Right cardiac atrium (tissue), 5 donors: ENCODE results near the gene MEFV. TPM values are rescaled to one million over a fixed set of nuclear protein-coding genes. Genes with fewer than 3 reads are reported as not detected.
A peak's percentile ranks its signal among the peaks of the same experiment; 100 is the strongest.

Experiments
- ATAC-seq, 2 donors: fragments of 200-7000 bp; cut with Tn5 transposase; one replicate each; pipeline versions ENCODE4 v1.8.0 to v1.9.1; 2020; ENCODE audit warnings: moderate library complexity in 2 of 2, mild to moderate bottlenecking in 1 of 2
- DNase-seq, 3 donors: peaks; one replicate each; pipeline ENCODE4 v3.0.0-alpha.2; 2020
- H3K27ac ChIP-seq: one replicate; pipeline ENCODE4 v1.5.1; 2013; ENCODE audit warnings: mild to moderate bottlenecking, low read length, control low read depth, moderate library complexity
- H3K27me3 ChIP-seq: one replicate; pipeline ENCODE4 v1.6.1; 2013; ENCODE audit not compliant: control insufficient read depth, insufficient read depth
- H3K4me1 ChIP-seq: one replicate; pipeline ENCODE4 v1.6.1; 2013; ENCODE audit warnings: low read length; ENCODE audit not compliant: control insufficient read depth, insufficient read depth
- H3K4me3 ChIP-seq: one replicate; pipeline ENCODE4 v1.5.1; 2013; ENCODE audit warnings: low read length, control low read depth
- H3K9me3 ChIP-seq: one replicate; pipeline ENCODE4 v1.6.1; 2013; ENCODE audit warnings: low read length; ENCODE audit not compliant: control insufficient read depth
- whole genome bisulfite sequencing: extraction: QIAGEN DNeasy Blood & Tissue Kit; methylation state at CpG from one replicate; pipeline ENCODE4 v1.1.7; 2013; 5-methylcytosine and 5-hydroxymethylcytosine counted together
- intact Hi-C, 4 donors: fragments of 100-400 bp; cut with DNase I; formaldehyde crosslinking; loops; one replicate each; pipeline versions ENCODE4 v1.11.0 to v1.14.0; 2022 to 2023
- polyA plus RNA-seq: library from polyadenylated mRNA; stranded (reverse); fragments of 200-250 nt; gene quantifications from one replicate; pipeline ENCODE4 v1.2.3, GENCODE V29; 2013
- total RNA-seq, 4 donors: library from RNA; stranded (reverse); fragmentation: NEBNext Ultra II Directional; extraction: Animal tissue kit (Norgen Biotek cat#: 25700); gene quantifications; one replicate each; pipeline ENCODE4 v1.2.1, GENCODE V29; 2021
- donor health status: healthy with polysubstance abuse.
- donor health status: DM: no; HTN: yes; CAD: no.
- donor health status: DM: no; HTN: no; CAD: no.
- donor health status: DM: no; HTN: yes; CAD: no; lungs with severe emphysema.
- donor health status: DM: yes; HTN: yes; CAD: no.

The MEFV gene
- total and polyA plus RNA-seq, 5 donors: 0.32 to 1.6 (median 1.6) TPM

DNA sequence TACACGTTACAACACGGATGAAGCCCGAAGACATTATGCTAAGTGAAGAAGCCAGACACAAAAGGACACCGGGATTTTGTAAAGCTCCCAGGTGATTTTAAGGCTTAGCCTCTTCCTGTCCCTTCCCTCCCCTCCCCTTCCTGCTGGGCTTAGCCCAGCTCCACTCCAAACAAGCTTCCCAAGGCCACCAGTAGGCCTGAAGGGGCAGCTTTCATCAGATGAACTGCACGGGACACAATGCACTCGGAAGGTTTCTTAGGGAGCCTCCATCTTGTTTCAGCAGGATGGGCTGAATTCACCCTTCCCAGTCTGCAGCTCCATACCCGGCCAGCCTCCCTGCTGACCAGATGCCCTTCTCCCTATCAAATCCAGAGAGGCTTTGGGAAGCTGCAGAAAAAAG, 10.4 kb downstream of the MEFV start:
- DNase-seq (no peak), ATAC-seq (no peak)
- Histone ChIP-seq H3K4me1 (no peaks in the 10 kb centered on the region), H3K27ac (no peak overlapping the region), H3K27me3 (no peaks in the 10 kb centered on the region), H3K9me3 (no peaks in the 10 kb centered on the region), H3K4me3 (no peak overlapping the region)
- WGBS: 77% methylated on average over 7 of the region's 7 CpGs
- intact Hi-C loops: no loop called here

DNA sequence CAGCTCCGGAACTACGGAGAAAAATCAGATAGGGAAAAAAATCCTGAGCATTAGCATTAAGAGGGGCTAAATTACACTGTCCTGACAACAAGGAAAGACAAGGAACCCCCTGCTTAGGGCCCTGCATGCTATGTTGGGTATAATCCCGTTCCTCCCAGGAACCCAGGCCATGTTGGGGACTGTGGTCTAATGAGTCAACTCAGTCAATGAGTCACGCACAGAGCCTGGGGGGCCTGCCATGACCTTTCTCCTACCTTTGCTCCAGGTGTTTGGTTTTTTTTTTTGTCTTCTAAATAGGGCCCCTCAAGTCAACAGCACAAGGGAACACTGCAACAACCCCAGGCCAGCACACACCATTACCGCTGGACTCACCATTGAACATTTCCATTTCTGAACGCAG, 12.6 kb downstream of the MEFV start:
- Histone ChIP-seq H3K27ac (no peak overlapping the region), H3K4me1 (no peaks in the 10 kb centered on the region), H3K4me3 (no peak overlapping the region), H3K9me3 (no peaks in the 10 kb centered on the region), H3K27me3 (no peaks in the 10 kb centered on the region)
- ATAC-seq (no peak), DNase-seq (no peak)
- intact Hi-C loops: no loop called here
- WGBS: 69% methylated on average over 6 of the region's 6 CpGs

DNA sequence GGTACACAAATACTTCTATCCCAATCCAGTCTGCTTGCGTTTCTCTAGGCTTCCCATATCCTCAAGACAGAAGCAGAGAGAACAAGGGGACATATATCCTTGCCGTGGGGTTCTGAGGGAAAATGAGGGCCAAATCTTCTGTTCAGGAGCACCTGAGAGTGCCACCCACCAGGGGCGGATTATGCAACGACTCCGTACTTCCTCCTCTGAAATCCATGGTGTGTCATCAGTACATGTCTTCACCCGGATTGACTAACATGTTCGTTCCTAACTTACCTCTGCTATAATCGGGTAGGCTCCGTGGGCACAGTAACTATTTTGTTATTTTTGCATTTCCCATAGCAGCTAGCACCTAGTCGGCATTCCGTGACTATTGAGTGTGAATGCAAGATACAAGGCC, 13.7 kb downstream of the MEFV start:
- Histone ChIP-seq H3K4me3 (no peak overlapping the region), H3K9me3 (no peaks in the 10 kb centered on the region), H3K27ac (no peak overlapping the region), H3K27me3 (no peaks in the 10 kb centered on the region), H3K4me1 (no peaks in the 10 kb centered on the region)
- WGBS: 85% methylated on average over 11 of the region's 11 CpGs
- no peak for DNase-seq
- intact Hi-C loops: no loop called here
- ATAC-seq: no peak

DNA sequence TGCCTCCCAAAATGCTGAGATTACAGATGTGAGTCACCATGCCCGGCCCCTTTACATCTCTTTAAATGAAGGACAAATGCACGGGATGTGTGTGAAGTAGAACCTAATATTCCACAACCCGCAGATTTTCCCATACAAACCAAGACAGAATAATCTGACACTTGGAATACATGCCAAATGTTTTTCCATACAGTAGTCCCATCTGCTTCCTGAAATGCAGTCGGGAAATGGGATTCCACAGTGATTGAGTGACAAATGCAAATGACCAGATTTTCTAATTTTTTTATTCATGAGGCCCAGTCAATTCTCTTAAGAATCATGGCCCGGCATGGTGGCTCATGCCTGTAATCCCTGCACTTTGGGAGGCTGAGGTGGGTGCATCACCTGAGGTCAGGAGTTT, 14.7 kb downstream of the MEFV start:
- Histone ChIP-seq H3K27me3 (no peaks in the 10 kb centered on the region), H3K27ac (no peak overlapping the region), H3K4me3 (no peak overlapping the region), H3K9me3 (no peaks in the 10 kb centered on the region), H3K4me1 (no peaks in the 10 kb centered on the region)
- ATAC-seq (no peak), DNase-seq (no peak)
- WGBS: 74% methylated on average over 5 of the region's 5 CpGs
- intact Hi-C loops: no loop called here

DNA sequence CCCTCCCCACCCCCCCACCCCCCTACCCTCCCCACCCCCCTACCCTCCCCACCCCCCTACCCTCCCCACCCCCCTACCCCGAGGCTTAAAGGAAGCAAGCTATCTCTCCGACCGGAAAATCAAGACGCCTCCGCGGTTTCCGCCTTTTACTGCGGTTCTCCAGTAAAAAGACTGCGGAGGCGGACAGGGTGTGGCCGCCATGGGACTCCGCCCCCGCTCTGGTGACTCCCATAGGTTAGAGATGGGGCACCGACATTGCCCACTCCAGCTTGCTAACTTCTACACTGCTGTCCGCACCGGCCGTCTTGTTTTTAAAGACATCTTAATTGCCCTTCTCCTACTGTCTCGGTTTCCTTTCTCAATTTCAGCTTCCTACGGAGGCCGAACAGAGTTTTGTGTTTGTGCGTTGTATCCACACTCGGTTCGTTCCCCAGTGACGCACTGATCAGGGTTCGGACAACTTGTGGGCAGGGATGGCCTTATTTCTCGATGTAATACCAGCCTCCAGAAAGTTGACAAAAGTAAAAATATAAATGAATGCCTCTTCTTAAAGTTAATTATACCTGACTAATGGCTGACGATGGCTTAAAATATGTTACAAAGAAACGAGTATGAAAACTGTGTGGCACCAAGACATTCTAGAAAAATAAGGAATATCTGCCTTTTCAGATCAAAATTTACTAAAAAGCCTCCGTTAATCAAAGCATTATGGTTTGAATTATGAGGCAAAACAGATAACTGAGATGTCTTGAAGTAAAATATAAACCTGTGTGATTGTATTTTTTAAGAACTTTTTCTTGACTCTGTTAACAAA, 20.4 kb downstream of the MEFV start:
- Histone ChIP-seq H3K27ac (no peak overlapping the region), H3K27me3 (no peaks in the 10 kb centered on the region), H3K9me3 (no peaks in the 10 kb centered on the region), H3K4me1 (peaks cover 9% of the 10 kb centered on the region), H3K4me3 (no peak overlapping the region)
- intact Hi-C loops: no loop called here
- ATAC-seq (peak in 1 of 2 donors; percentile 10), DNase-seq (peak; percentile 73 to 78 (median 77))
- 86% methylated on average over 29 of the region's 29 CpGs for WGBS

DNA sequence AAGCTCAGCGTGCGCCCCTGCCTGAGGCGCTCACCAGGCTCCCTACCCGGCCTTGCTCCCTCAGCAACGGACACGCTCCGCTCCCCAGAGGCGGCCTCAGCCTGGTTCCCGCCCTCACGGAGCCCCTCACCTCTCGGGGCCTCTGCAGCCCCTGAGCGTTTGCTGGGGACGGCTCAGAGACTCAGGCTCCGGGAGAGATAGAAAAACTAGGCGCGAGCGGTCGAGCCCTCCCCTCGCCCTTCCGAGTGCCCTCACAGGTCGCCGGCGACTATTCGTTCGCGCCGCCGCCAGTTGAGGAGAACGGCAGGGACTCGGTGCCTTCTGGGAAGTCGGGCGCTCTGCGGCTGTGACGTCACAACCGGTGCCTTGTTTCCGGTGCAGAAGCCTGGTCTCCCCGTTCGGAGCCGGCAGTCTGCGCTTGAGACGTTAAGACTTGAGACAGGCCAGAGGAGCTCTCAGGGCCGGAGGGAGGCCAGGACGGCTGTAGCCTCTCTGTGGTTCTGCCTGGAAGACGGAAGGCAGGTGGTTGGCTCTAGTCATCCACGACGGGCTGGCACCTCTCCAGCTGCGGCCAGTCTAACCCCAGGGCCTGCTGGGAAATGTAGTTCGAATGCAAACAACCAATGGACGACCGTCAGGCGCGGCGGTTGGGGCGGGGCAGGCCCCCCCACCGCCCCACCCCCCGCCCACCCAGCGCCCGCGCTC, 21.4 kb downstream of the MEFV start, which contains the start of gene ZNF200:
Gene ZNF200, minus strand, starts transcription at position 302 of the 705 bp plus-strand sequence. CDS start 1,403 bp downstream, outside the sequence.
- peaks cover 9% of the 10 kb centered on the region for H3K4me1 ChIP-seq
- WGBS: under 1% methylated on average over 54 of the region's 59 CpGs
- peak within 1 kb of the TSS; percentile 100 for H3K27ac ChIP-seq
- intact Hi-C loops: no loop called here
- H3K27me3 ChIP-seq: no peaks in the 10 kb centered on the region
- DNase-seq (peak; percentile 98 to 99 (median 98)), ATAC-seq (peak; percentile 99)
- peak within 1 kb of the TSS; percentile 80 for H3K4me3 ChIP-seq
- H3K9me3 ChIP-seq: no peaks in the 10 kb centered on the region

DNA sequence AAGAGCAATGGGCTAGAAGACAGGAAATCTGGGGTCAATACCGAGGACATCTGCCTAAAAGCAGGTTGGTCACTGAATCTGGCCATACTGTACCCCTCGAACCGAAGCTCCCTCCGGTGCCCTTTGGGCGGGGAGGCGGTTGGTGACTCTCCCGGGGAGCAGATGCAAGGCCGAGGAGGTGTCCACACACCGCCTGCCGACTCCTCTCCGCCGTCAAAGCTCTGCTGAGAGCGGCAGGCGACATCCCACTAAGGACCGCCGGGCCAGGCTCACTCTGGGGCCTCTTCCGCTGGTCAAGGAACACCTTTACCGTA, 21.9 kb downstream of the MEFV start:
- intact Hi-C loops: no loop called here
- ATAC-seq: no peak
- no peaks in the 10 kb centered on the region for H3K9me3 ChIP-seq
- H3K27me3 ChIP-seq: no peaks in the 10 kb centered on the region
- WGBS: 2% methylated on average over 18 of the region's 18 CpGs
- DNase-seq: no peak
- peak overlapping the region; percentile 100 for H3K27ac ChIP-seq
- H3K4me3 ChIP-seq: peak overlapping the region; percentile 80
- peaks cover 9% of the 10 kb centered on the region for H3K4me1 ChIP-seq

DNA sequence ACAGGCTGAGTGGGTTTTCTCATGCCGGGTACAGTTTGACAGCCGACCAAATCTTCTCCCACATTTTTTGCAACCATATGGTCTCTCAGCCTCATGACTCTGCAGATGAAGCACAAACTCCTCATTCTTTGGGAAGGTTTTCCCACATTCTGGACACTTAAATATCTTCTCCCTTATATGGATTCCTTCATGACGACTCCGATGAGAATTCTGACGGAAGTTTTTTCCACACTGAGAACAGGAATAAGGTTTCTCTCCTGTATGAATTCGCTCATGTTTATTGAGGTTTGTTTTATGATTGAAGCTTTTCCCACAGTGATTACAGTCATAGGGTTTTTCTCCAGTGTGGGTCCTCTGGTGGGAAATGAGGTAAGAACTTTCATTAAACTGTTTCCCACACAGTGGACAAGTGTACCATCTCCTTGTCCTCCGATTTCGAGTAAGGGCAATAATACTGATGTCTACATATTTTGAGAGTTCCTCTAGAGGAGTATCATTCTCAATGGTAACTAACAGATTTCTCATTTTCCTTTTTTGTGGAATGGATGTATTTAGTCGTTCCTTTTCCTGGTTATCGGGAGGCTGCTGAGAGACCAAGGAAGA, 32.4 kb downstream of the MEFV start:
- peaks cover 18% of the 10 kb centered on the region for H3K9me3 ChIP-seq
- H3K4me3 ChIP-seq: no peak overlapping the region
- WGBS: 97% methylated on average over 10 of the region's 10 CpGs
- ATAC-seq (no peak), DNase-seq (no peak)
- no peaks in the 10 kb centered on the region for H3K4me1 ChIP-seq
- H3K27ac ChIP-seq: no peak overlapping the region
- intact Hi-C loops: no loop called here
- H3K27me3 ChIP-seq: no peaks in the 10 kb centered on the region

DNA sequence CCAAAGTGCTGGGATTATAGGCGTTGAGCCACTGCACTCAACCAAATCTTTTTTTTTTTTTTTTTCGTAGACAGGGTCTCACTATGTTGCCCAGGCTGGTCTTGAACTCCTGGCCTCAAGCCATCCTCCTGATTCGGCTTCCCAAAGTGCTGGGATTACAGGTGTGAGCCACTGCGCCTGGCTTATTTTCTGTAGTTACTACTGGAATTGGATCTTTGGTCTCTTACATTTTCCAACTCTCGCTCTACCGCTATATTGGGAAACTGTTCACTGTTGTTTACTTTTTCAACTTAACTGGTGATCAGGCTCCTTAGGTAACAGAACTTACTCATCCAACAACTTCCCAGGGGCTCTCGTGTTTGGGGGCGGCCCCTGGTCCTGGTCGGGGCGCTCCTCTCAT, 35.6 kb downstream of the MEFV start:
- Histone ChIP-seq H3K4me3 (no peak overlapping the region), H3K27ac (no peak overlapping the region), H3K4me1 (no peaks in the 10 kb centered on the region), H3K27me3 (no peaks in the 10 kb centered on the region), H3K9me3 (peaks cover 16% of the 10 kb centered on the region)
- WGBS: 96% methylated on average over 10 of the region's 10 CpGs
- intact Hi-C loops: no loop called here
- ATAC-seq (no peak), DNase-seq (no peak)

DNA sequence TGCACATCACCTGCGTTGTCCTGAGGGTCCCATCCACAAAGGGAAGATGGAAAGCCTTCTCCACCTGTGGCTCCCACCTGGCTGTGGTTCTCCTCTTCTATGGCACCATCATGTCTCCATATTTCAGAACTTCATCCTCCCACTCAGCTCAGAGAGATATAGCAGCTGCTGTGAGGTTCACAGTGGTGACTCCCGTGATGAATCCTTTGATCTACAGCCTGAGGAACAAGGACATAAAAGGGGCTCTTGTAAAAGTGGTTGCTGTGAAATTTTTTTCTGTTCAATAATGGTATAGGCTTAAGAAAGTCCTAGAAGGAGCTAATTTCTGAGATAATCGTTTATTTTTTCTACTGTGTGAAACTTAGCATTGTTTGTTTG, 40.2 kb downstream of the MEFV start:
- H3K27ac ChIP-seq: no peak overlapping the region

DNA sequence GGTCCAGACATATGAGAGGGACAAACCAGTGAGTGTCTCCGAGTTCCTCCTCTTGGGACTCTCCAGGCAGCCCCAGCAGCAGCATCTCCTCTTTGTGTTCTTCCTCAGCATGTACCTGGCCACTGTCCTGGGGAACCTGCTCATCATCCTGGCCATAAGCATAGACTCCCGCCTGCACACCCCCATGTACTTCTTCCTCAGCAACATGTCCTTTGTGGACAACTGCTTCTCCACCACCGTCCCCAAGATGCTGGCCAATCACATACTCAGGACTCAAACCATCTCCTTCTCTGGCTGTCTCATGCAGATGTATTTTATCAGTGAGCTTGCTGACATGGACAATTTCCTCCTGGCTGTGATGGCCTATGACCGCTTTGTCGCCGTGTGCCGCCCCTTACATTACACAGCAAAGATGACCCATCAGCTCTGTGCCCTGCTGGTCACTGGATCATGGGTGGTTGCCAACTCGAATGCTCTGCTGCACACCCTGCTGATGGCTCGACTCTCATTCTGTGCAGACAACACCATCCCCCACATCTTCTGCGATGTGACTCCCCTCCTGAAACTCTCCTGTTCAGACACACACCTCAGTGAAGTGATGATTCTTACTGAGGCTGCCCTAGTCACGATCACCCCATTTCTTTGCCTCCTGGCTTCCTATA, 40.7 kb downstream of the MEFV start:
- no peaks in the 10 kb centered on the region for H3K27me3 ChIP-seq
- no peaks in the 10 kb centered on the region for H3K4me1 ChIP-seq
- no peak overlapping the region for H3K27ac ChIP-seq
- ATAC-seq (no peak), DNase-seq (no peak)
- WGBS: 70% methylated on average over 11 of the region's 11 CpGs
- no peaks in the 10 kb centered on the region for H3K9me3 ChIP-seq
- intact Hi-C loops: no loop called here
- H3K4me3 ChIP-seq: no peak overlapping the region

More for the DNA sequence above, 40.2 kb downstream of the MEFV start:
- H3K9me3 ChIP-seq: no peaks in the 10 kb centered on the region
- DNase-seq (no peak), ATAC-seq (no peak)
- intact Hi-C loops: no loop called here
- no peaks in the 10 kb centered on the region for H3K27me3 ChIP-seq
- no peaks in the 10 kb centered on the region for H3K4me1 ChIP-seq
- no peak overlapping the region for H3K4me3 ChIP-seq
- WGBS: 52% methylated on average over 3 of the region's 3 CpGs
